ENCODE measurements around the gene CDC42SE1.

The CDC42SE1 gene

GRCh38 chr1:151009206-151009587 is 50.2 kb downstream of the CDC42SE1 start:
- no peak for DNase-seq (ENCODE audit: low read depth in 2 of 2)

GRCh38 chr1:151008244-151009205 is 50.9 kb downstream of the CDC42SE1 start, which contains the start of gene PRUNE1:
TSS of gene PRUNE1 (plus strand) at chr1:151008449. CDS start at chr1:151008633, 184 bp downstream.
- peak; percentile 91 to 96 for DNase-seq (ENCODE audit: low read depth in 2 of 2)

GRCh38 chr1:151007853-151008243 is 51.6 kb downstream of the CDC42SE1 start:
- no peak for DNase-seq (ENCODE audit: low read depth in 2 of 2)

- peak in 1 of 2 experiments; percentile 28 for DNase-seq (ENCODE audit: low read depth in 2 of 2)
Observed at GRCh38 chr1:151006327-151007052, 52.9 kb downstream of the CDC42SE1 start, which contains the start of gene MINDY1. TSS of gene MINDY1 (minus strand) at chr1:151006902. CDS start at chr1:151002617, 4,285 bp downstream.

DNA sequence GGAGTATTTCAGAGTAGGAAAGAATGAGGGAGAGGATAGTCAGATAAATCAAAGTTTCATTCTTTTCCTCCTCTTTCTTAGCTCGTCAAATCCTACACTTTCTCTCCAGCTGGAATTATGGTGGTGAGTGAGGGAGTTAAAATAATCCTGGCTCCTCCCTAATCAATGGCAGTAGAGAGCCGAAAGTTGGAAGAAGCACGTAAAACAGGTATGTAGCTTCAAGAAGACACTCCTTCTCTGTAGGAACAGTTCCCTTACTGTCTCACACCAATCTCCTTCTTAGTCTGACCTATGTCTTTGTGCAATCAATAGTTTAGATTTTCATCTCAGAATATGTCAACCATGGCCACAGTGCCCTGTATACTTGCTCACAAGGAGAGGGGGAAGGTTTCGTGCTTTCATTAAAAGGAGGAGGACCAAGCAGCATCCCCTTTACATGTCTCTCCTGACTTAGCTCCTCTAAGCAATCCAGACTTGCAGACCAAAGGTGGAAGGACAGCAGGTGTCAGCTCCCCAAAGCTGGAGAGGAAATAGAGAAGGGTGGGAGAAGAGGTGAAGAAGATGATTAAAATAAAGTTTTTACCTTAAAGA is 53.6 kb downstream of the CDC42SE1 start:
- DNase-seq (ENCODE audit: low read depth in 2 of 2) = no peak

- no peak for DNase-seq (ENCODE audit: low read depth in 2 of 2)
Observed at GRCh38 chr1:151003180-151003579, 56.2 kb downstream of the CDC42SE1 start.

DNA sequence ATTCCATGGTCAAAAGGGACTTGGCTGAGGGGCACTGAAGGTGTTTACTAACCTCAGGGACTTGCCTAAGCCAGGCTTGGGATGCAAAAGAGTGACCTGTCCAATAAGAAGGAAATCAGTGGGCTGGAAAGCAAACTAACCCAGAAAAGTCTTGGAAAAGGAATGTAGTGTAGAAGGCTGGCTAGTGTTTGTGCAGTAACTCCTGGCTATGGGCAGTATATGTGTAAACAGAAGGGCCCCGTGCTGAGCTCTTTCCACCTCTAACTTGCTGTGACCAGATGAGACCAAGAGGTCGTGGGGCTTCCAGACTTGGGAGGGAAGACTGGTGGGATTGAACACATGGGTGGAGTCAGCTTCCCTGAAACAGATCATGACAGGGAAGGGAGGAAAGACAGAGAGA is 56.8 kb downstream of the CDC42SE1 start:
- no peak for DNase-seq (ENCODE audit: low read depth in 2 of 2)

GRCh38 chr1:151002051-151002450 is 57.4 kb downstream of the CDC42SE1 start:
- no peak for DNase-seq (ENCODE audit: low read depth in 2 of 2)

DNA sequence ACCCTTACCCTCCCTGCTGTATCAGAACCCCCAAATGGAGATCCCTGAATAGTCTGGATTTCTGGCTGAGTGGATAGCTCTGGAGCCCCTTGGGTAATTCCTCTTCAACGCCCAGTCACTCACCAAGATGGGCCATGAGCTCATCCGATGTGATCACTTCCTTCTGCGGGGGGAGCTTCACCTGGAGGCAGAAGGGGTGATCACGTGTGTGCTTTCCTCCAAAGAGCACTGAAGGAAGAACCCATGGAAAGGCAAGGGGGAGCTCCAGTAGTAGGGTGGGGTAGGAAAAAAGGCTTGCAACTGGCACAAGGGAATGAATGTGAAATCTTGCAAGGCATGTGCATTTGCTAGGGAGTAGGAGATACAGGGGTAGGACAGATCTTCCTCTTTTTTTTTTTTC is 57.8 kb downstream of the CDC42SE1 start:
- no peak for DNase-seq (ENCODE audit: low read depth in 2 of 2)
